ENCODE results near the gene CYP19A1.

CYP19A1 gene

GRCh38 chr15:51322621-51323296 is 15.6 kb downstream of the CYP19A1 start:
- no peak for DNase-seq

GRCh38 chr15:51321316-51321715 is 17.1 kb downstream of the CYP19A1 start:
- no peak for DNase-seq

- no peak for DNase-seq
Observed at GRCh38 chr15:51320843-51321242, 17.6 kb downstream of the CYP19A1 start.

- DNase-seq, result no peak
Observed at GRCh38 chr15:51319539-51319938, 18.9 kb downstream of the CYP19A1 start.

- DNase-seq, result no peak
Observed at GRCh38 chr15:51318382-51319150, 19.8 kb downstream of the CYP19A1 start.

GRCh38 chr15:51316636-51317035 is 21.8 kb downstream of the CYP19A1 start:
- no peak for DNase-seq

- DNase-seq, result no peak
Observed at GRCh38 chr15:51315726-51316125, 22.7 kb downstream of the CYP19A1 start.

GRCh38 chr15:51314391-51315337 is 23.7 kb downstream of the CYP19A1 start:
- no peak for DNase-seq

GRCh38 chr15:51313644-51314280 is 24.6 kb downstream of the CYP19A1 start:
- DNase-seq, result no peak

GRCh38 chr15:51313074-51313393 is 25.4 kb downstream of the CYP19A1 start:
- DNase-seq, result no peak

GRCh38 chr15:51312166-51313073 is 26.0 kb downstream of the CYP19A1 start:
- no peak for DNase-seq

GRCh38 chr15:51311510-51311909 is 26.9 kb downstream of the CYP19A1 start:
- no peak for DNase-seq

- DNase-seq, result no peak
Observed at GRCh38 chr15:51310064-51310463, 28.3 kb downstream of the CYP19A1 start.

GRCh38 chr15:51307811-51308210 is 30.6 kb downstream of the CYP19A1 start:
- no peak for DNase-seq

- no peak for DNase-seq
Observed at GRCh38 chr15:51307325-51307724, 31.1 kb downstream of the CYP19A1 start.

- DNase-seq, result no peak
Observed at GRCh38 chr15:51303462-51303980, 34.9 kb downstream of the CYP19A1 start.

- DNase-seq, result no peak
Observed at GRCh38 chr15:51302480-51302879, 35.9 kb downstream of the CYP19A1 start.

- no peak for DNase-seq
Observed at GRCh38 chr15:51299187-51300015, 39.0 kb downstream of the CYP19A1 start.

- DNase-seq, result no peak
Observed at GRCh38 chr15:51298620-51299019, 39.8 kb downstream of the CYP19A1 start.

- DNase-seq, result no peak
Observed at GRCh38 chr15:51290720-51291119, 47.7 kb downstream of the CYP19A1 start.

- no peak for DNase-seq
Observed at GRCh38 chr15:51289290-51289689, 49.1 kb downstream of the CYP19A1 start.

Measured in CD4-positive, alpha-beta T cell treated with Interleukin-12 subunit alpha and Interleukin-12 subunit beta, for 1 hour (primary cell).